GM13977 (cell line): ENCODE results near the gene MSANTD3.

Experiments
- DNase-seq: peaks from one replicate; pipeline ENCODE4 v3.0.0; 2012; ENCODE audit warnings: low spot score
- CTCF ChIP-seq: IDR thresholded peaks from 2 replicates; pipeline ENCODE4 v1.5.1; 2012; ENCODE audit warnings: mild to moderate bottlenecking, control low read depth; ENCODE audit not compliant: insufficient read depth; ENCODE audit errors: extremely low read depth, missing control alignments
- in situ Hi-C: fragments of 300-500 bp; cut with MboI; formaldehyde crosslinking; loops from one replicate; pipeline ENCODE4 v1.12.0; 2022; ENCODE audit warnings: low sequenced_read_pairs, low pct_unique_long_range_greater_than_20kb, mixed read lengths, inconsistent platforms; ENCODE audit not compliant: unreplicated experiment

The MSANTD3 gene

GRCh38 chr9:100499866-100500265, 72.9 kb downstream of the MSANTD3 start:
- TF ChIP-seq CTCF, result no peak
- no peak for DNase-seq
- in situ Hi-C loops, result no loop called here
